IPS DF 4.7 (cell line): ENCODE measurements around the gene OR5AK2.
"Not testable (repeated sequence)": the region's sequence is repeated elsewhere in the genome, so short reads cannot be mapped to it uniquely, and the experiment has no call there.

ENCODE experiments used
- DNase-seq: peaks from one replicate; pipeline ENCODE4 v3.0.0-alpha.2; 2013; ENCODE audit warnings: low spot score; ENCODE audit errors: extremely low read depth

OR5AK2 gene

DNA sequence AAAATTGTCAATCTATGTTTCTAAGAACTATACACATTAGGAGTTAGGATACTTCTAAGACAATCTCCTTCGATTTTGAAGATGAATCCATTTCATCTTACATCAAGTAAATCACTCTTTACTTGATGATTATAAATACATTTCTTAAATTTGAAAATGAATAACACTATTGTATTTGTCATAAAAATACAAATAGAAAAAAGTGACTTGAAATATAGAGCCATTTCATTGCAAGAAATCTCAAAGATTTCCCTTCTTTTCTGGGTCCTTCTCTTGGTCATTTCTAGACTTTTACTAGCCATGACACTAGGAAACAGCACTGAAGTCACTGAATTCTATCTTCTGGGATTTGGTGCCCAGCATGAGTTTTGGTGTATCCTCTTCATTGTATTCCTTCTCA, at the start of gene OR5AK2:
TSS of gene OR5AK2 (plus strand) at position 301 of the 400 bp plus-strand sequence. CDS start at position 301, 0 bp downstream.
- DNase-seq = no peak

DNA sequence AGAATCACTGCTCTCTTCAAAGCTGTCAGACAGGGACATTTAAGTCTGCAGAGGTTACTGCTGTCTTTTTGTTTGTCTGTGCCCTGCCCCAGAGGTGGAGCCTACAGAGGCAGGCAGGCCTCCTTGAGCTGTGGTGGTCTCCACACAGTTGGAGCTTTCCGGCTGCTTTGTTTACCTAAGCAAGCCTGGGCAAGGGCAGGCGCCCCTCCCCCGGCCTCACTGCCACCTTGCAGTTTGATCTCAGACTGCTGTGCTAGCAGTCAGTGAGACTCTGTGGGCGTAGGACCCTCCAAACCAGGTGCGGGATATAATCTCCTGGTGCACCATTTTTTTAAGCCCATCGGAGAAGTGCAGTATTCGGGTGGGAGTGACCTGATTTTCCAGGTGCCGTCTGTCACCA, 43.2 kb upstream of the OR5AK2 start:
- DNase-seq = not testable (repeated sequence)

DNA sequence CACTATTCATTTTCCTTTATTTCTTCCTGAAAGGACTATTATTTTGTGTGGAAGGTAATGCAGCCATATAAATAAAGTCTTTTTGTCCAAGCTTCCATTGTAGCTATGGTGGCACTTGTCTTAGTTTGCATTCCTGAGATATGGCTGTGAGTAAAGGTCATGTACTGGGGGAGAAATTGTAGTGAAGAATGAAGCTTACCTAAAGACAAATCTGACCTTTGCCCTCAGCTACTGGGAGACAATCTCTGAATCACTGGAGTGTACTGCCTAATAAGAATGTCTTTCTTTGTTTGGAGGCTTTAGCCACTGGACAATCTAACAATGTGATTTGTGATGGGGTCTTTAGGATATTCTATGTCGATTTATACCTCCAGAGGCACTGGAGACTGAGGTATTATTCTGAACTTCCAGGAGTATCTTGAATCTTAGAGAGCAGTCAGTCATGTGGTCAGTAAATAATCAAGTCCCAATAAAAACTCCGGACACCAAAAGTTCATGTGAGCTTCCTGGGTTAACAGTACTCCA, 39.7 kb upstream of the OR5AK2 start:
- DNase-seq = no peak

GRCh38 chr11:56950510-56950909, 38.2 kb upstream of the OR5AK2 start:
- no peak for DNase-seq

DNA sequence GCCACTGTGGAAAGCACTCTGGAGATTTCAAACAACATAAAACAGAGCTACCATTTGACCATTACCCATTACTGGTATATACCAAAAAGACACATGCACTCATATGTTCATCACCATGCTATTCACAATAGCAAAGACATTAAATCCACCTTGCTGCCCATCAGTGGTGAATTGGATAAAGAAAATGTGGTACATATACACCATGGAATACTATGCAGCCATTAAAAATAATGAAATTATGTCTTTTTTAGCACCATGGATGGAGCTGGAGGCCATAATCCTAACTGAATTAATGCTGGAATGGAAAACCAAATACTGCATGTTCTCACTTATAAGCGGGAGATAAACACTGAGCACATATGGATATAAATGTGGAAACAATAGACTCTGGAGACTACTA, 34.8 kb upstream of the OR5AK2 start:
- not testable (repeated sequence) for DNase-seq

DNA sequence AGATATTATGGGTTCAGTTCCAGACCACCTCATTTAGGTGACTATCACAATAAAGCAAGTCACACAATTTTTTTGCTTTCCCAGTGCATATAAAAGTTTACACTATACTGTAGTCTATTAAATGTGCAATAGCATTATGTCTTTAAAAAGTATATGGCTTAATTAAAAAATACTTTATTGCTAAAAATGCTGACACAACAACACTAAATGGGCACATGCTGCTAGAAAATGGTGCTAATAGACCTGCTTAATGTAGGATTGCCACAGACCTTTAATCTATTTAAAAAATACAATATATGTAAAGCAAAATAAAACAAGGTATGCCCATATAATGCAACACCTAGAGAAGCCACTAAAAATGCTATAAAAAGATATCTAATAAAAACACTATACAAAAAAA, 27.1 kb upstream of the OR5AK2 start:
- DNase-seq = no peak

DNA sequence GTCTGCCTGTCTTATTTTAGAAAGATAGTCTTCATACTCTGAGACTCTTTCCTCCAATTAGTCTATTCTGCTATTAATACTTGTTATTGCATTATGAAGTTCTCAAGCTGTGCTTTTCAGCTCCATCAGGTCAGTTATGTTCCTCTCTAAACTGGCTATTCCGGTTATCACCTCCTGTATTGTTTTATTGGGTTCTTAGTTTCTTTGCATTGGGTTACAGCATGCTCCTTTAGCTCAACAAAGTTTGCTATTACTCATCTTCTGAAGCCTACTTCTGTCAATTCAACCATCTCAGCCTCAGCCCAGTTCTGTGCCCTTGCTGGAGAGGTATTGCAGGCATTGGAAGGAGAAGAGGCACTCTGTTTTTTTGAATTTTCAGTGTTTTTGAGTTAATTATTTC, 21.0 kb upstream of the OR5AK2 start:
- DNase-seq = no peak

DNA sequence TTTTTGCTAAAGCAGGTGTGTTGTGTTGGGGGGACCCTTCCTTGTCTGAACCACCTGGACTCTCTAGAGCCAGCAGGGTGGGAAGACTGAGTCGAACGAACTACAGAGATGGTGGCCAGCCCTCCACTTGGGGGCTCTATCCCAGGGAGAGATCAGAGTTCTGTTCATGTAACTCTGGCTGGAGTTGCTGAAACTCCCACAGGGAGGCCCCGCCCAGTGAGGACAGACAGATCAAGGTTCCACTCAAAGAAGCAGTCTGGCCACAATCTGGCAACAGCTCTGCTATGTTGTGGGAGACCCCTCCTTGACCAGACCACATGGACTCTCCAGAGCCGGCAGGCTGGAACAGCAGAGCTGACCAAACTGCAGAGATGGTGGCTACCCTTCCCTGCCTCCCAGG, 20.2 kb upstream of the OR5AK2 start:
- no peak for DNase-seq

DNA sequence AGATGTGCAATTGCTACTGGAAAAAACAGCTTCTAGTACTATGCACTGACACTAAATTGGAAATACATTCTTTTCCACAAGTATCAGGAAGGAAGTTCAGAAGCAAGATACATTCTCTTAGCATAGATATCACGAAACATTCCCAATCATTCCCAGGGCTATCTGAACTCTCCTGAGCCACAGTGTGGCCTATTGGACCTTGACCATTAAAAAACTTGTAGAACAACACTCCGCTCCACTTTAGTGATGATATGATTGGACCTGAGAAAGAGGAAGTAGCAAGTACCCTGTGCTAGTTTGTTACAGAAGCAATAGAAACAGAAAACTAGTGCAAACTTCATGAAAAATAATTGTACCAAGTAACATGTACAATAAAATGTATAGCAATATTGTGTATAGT, 11.4 kb upstream of the OR5AK2 start:
- DNase-seq = no peak

DNA sequence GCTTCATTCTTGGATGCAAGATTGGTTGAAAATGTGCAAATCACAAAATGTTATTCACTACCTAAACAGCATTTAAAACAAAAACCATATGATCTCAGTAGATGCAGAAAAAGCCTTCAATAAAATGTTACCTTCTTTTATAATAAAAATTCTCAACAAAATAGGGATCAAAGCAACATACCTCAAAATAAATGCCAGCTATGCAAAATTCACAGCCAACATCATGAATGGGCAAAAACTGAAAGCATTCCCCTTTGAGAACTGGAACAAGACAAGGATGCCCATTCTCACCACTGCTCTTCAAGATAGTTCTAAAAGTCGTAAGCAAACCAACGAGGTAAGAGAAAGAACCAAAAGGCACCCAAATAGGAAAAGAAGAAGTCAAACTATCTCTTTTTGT, 2.0 kb downstream of the OR5AK2 start:
- DNase-seq = no peak

DNA sequence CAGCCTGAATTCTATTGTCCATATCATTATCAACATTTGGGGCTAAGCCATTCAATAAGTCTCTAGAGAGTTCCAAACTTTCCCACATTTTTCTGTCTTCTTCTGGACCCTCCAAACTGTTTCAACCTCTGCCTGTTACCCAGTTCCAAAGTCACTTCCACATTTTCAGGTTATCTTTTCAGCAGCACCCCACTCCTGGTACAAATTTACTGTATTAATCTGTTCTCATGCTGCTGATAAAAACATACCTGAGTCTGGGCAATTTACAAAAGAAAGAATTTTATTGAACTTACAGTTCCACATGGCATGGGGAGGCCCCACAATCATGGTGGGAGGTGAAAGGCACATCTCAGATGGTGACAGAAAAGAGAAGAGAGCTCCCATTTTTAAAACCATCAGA, 5.8 kb downstream of the OR5AK2 start:
- no peak for DNase-seq

DNA sequence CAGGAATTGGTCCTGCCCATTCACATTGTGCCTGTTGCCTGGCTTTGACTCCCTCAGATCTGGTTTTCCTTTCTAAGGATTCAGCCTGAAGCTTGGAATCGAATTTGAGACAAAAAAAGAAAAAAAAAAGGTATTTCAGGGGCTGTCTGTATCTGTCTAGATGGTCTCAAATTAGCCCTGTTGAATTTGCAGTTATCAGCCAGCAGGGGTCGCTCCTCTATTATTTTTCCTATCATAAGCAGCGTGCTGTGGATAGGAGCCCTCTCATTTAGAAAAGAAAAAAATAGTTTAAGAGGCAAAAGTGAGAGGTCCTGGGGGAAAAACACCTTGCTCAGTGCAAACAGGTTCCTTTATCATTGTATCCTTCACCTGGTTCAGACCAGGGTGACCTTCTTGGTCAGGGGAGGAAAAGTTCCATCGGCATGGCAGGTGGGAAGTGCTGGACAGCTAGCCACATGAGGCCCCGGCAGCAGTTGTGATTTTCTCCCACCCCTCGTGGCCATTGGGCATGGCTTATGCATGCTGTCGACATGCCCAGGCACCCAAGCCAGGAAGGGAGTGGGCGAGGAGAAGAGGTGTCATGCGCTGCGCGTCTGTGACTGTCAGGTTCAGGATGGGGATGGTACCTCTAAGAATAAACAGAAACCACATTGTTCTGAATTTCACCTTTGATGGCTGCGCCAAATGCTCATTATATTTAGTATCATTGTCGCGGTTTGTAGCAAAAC, 13.1 kb downstream of the OR5AK2 start:
- no peak for DNase-seq

DNA sequence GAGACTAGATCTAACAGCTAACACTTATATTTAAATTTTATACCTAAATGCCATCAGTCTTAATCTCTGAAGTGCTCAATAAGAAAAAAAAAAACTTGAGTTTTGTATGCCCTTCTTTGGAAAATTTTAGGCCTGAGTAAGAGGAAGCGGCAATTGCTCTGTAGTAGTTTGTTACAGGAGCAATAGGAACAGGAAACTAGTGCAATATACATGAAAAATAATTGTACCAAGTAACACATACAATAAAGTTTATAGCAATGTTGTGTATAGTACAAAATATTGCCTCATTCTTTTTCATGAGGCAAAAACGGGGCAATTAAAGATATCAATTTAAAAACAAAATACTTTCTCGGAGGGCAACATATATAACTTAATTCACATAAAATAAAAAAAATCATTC, 19.7 kb downstream of the OR5AK2 start:
- no peak for DNase-seq

DNA sequence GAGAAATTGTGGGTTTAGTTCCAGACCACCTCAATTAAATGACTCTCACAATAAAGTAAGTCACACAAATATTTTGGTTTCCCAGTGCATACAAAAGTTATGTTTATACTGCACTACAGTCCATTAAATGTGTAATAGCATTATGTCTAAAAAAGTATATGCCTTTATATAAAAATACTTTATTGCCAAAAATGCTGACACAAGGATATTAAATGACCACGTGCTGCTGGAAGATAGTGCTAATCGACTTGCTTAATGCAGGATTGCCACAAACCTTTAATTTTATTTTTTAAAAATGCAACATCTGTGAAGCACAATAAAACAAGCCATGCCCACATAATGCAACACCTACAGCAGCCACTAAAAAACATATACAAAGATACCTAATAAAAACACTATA, 27.0 kb downstream of the OR5AK2 start:
- DNase-seq = no peak

GRCh38 chr11:57031556-57031955, 42.8 kb downstream of the OR5AK2 start:
- no peak for DNase-seq
